IMR-90 (cell line): ENCODE data around the gene PDXDC1. TPM values are rescaled to one million over a fixed set of nuclear protein-coding genes. Genes with fewer than 3 reads are reported as not detected.

ENCODE experiments used
- ATAC-seq: fragments of 200-7000 bp; cut with Tn5 transposase; 2 replicates; pipeline ENCODE4 v1.9.1; 2020; ENCODE audit warnings: low read depth, mild to moderate bottlenecking, moderate library complexity
- BruUV-seq: library from RNA; stranded (reverse); fragments of 400-500 nt; replicated peaks from 2 replicates; lab custom pipeline; 2021; lab: Mats Ljungman, UMichigan
- CTCF ChIA-PET: fragments of 300-600 bp; formaldehyde crosslinking; extraction: SDS; loops from one replicate; lab custom pipeline; 2021; ENCODE audit warnings: antibody characterized with exemption; lab: Yijun Ruan, JAX
- POLR2A ChIA-PET: fragments of 300-600 bp; sonication (Branson Sonifier 250); formaldehyde crosslinking; loops from one replicate; lab custom pipeline; 2022; ENCODE audit warnings: antibody characterized with exemption; ENCODE audit not compliant: unreplicated experiment; lab: Charles Lee
- DNase-seq: peaks from one replicate; pipeline ENCODE4 v3.0.0; 2013
- H2AFZ ChIP-seq: replicated peaks from 2 replicates; pipeline ENCODE3; 2013; ENCODE audit warnings: low read length, mild to moderate bottlenecking; ENCODE audit not compliant: poor library complexity
- H2AK5ac ChIP-seq: 2 replicates; pipeline ENCODE4 v1.6.1; 2013; ENCODE audit warnings: low read depth, low read length, inconsistent platforms
- H2AK9ac ChIP-seq: replicated peaks from 2 replicates; pipeline ENCODE3; 2013; ENCODE audit warnings: mild to moderate bottlenecking, low read depth, low read length, moderate library complexity; ENCODE audit not compliant: poor library complexity
- H2BK120ac ChIP-seq: 2 replicates; pipeline ENCODE4 v1.6.1; 2013; ENCODE audit warnings: low read depth, low read length, inconsistent platforms
- H2BK15ac ChIP-seq: 3 replicates; pipeline ENCODE4 v1.6.1; 2013; ENCODE audit warnings: low read depth, low read length, inconsistent platforms
- H2BK20ac ChIP-seq: 2 replicates; pipeline ENCODE4 v1.6.1; 2013; ENCODE audit warnings: low read depth, mild to moderate bottlenecking, inconsistent platforms, low read length, moderate library complexity
- H2BK5ac ChIP-seq: 2 replicates; pipeline ENCODE4 v1.6.1; 2013; ENCODE audit warnings: mild to moderate bottlenecking, low read depth, low read length, inconsistent platforms; ENCODE audit not compliant: poor library complexity, severe bottlenecking
- H3K14ac ChIP-seq: replicated peaks from 2 replicates; pipeline ENCODE4 v1.6.1; 2013; ENCODE audit warnings: low read depth, low read length, inconsistent platforms
- H3K18ac ChIP-seq: 2 replicates; pipeline ENCODE4 v1.6.1; 2013; ENCODE audit warnings: low read depth, low read length, control low read depth
- H3K23ac ChIP-seq: 2 replicates; pipeline ENCODE4 v1.6.1; 2013; ENCODE audit warnings: low read depth, low read length, inconsistent platforms
- H3K27ac ChIP-seq: 2 replicates; pipeline ENCODE4 v1.5.1; 2013; ENCODE audit warnings: mild to moderate bottlenecking, control low read depth, low read length; ENCODE audit not compliant: insufficient read depth
- H3K27me3 ChIP-seq: 2 replicates; pipeline ENCODE4 v1.6.1; 2013; ENCODE audit warnings: low read length; ENCODE audit not compliant: control insufficient read depth, insufficient read depth
- H3K36me3 ChIP-seq: 2 replicates; pipeline ENCODE4 v1.6.1; 2013; ENCODE audit warnings: low read length, mixed read lengths; ENCODE audit not compliant: control insufficient read depth, insufficient read depth
- H3K4ac ChIP-seq: 2 replicates; pipeline ENCODE4 v1.6.1; 2013; ENCODE audit warnings: low read depth, low read length, inconsistent platforms
- H3K4me1 ChIP-seq: 2 replicates; pipeline ENCODE4 v1.6.1; 2013; ENCODE audit warnings: low read length, mixed read lengths; ENCODE audit not compliant: control insufficient read depth, insufficient read depth
- H3K4me2 ChIP-seq: 2 replicates; pipeline ENCODE4 v1.6.1; 2013; ENCODE audit warnings: low read depth, mild to moderate bottlenecking, control low read depth, low read length, moderate library complexity
- H3K4me3 ChIP-seq: 2 replicates; pipeline ENCODE4 v1.5.1; 2013; ENCODE audit warnings: low read depth, mild to moderate bottlenecking, control low read depth, low read length, moderate library complexity; ENCODE audit not compliant: insufficient read depth
- H3K56ac ChIP-seq: 2 replicates; pipeline ENCODE4 v1.6.1; 2013; ENCODE audit warnings: low read length, inconsistent platforms; ENCODE audit not compliant: insufficient read depth; ENCODE audit errors: extremely low read depth
- H3K79me1 ChIP-seq, 2 experiments: 2 replicates each; pipeline ENCODE4 v1.6.1; 2013; ENCODE audit warnings: low read length in 2 of 2, inconsistent platforms in 1 of 2, low read depth in 1 of 2
- H3K9ac ChIP-seq: 2 replicates; pipeline ENCODE4 v1.6.1; 2013; ENCODE audit warnings: low read depth, low read length, control low read depth
- H3K9me1 ChIP-seq: 2 replicates; pipeline ENCODE4 v1.6.1; 2013; ENCODE audit warnings: low read length, inconsistent platforms; ENCODE audit not compliant: insufficient read depth
- H3K9me3 ChIP-seq: 2 replicates; pipeline ENCODE4 v1.6.1; 2013; ENCODE audit warnings: low read length; ENCODE audit not compliant: control insufficient read depth, insufficient read depth
- H4K20me1 ChIP-seq: 2 replicates; pipeline ENCODE4 v1.6.1; 2013; ENCODE audit warnings: low read length, inconsistent platforms; ENCODE audit not compliant: insufficient read depth
- H4K5ac ChIP-seq: 2 replicates; pipeline ENCODE4 v1.6.1; 2013; ENCODE audit warnings: mild to moderate bottlenecking, low read depth, low read length, control low read depth
- H4K8ac ChIP-seq, 2 experiments: 2 replicates each; pipeline ENCODE4 v1.6.1; 2013; ENCODE audit warnings: low read depth in 2 of 2, low read length in 2 of 2, control low read depth in 1 of 2, inconsistent platforms in 1 of 2
- H4K91ac ChIP-seq: 2 replicates; pipeline ENCODE4 v1.6.1; 2013; ENCODE audit warnings: low read depth, low read length, inconsistent platforms; ENCODE audit not compliant: insufficient read depth
- BHLHE40 ChIP-seq: fragments of 150-350 bp; IDR thresholded peaks from 2 replicates; pipeline ENCODE4 v1.6.1; 2016; ENCODE audit warnings: mild to moderate bottlenecking, low read depth, low read length
- CEBPB ChIP-seq: IDR thresholded peaks from 2 replicates; pipeline ENCODE4 v1.6.1; 2012; ENCODE audit warnings: low read depth, low read length, improper control_type of control experiment
- CHD1 ChIP-seq: IDR thresholded peaks from 2 replicates; pipeline ENCODE4 v1.6.1; 2012; ENCODE audit warnings: low read depth, low read length, improper control_type of control experiment
- FOS ChIP-seq: fragments of 150-350 bp; IDR thresholded peaks from 2 replicates; pipeline ENCODE4 v1.6.1; 2016; ENCODE audit warnings: low read depth, low read length
- MAFK ChIP-seq: IDR thresholded peaks from 2 replicates; pipeline ENCODE4 v1.6.1; 2012; ENCODE audit warnings: low read depth, low read length, improper control_type of control experiment
- MAZ ChIP-seq: IDR thresholded peaks from 2 replicates; pipeline ENCODE4 v1.6.1; 2012; ENCODE audit warnings: low read depth, mild to moderate bottlenecking, low read length, improper control_type of control experiment, moderate library complexity, borderline replicate concordance
- MXI1 ChIP-seq: IDR thresholded peaks from 2 replicates; pipeline ENCODE4 v1.6.1; 2012; ENCODE audit warnings: low read depth, mild to moderate bottlenecking, low read length, moderate library complexity, borderline replicate concordance
- NFE2L2 ChIP-seq: fragments of 150-350 bp; IDR thresholded peaks from 2 replicates; pipeline ENCODE4 v1.6.1; 2016; ENCODE audit warnings: low read depth, mild to moderate bottlenecking, low read length
- POLR2A ChIP-seq: IDR thresholded peaks from 2 replicates; pipeline ENCODE4 v1.6.1; 2012; ENCODE audit warnings: mild to moderate bottlenecking, low read depth, low read length
- RAD21 ChIP-seq: IDR thresholded peaks from 2 replicates; pipeline ENCODE4 v1.6.1; 2012; ENCODE audit warnings: low read length, improper control_type of control experiment
- RCOR1 ChIP-seq: IDR thresholded peaks from 2 replicates; pipeline ENCODE4 v1.6.1; 2012; ENCODE audit warnings: mild to moderate bottlenecking, low read length, improper control_type of control experiment; ENCODE audit not compliant: insufficient replicate concordance
- RFX5 ChIP-seq: IDR thresholded peaks from 2 replicates; pipeline ENCODE4 v1.8.0; 2012; ENCODE audit warnings: low read depth, mild to moderate bottlenecking, low read length, moderate library complexity
- SMC3 ChIP-seq: fragments of 150-350 bp; IDR thresholded peaks from 2 replicates; pipeline ENCODE4 v1.6.1; 2016; ENCODE audit warnings: low read depth, mild to moderate bottlenecking, antibody characterized with exemption, low read length, moderate library complexity
- WGBS, 2 experiments: methylation state at CpG; one replicate each; pipeline versions ENCODE4 v1.1.5 to v1.1.7; 2013; ENCODE audit warnings: missing lambda C conversion rate in 2 of 2; ENCODE audit not compliant: insufficient read length in 1 of 2; ENCODE audit errors: extremely low coverage in 2 of 2; 5-methylcytosine and 5-hydroxymethylcytosine counted together
- dilution Hi-C: fragments of 300-500 bp; cut with HindIII; formaldehyde crosslinking; loops from one replicate; pipeline ENCODE4 v1.14.3; 2018; ENCODE audit warnings: low sequenced_read_pairs; ENCODE audit not compliant: unreplicated experiment
- in situ Hi-C: fragments of 300-500 bp; cut with MboI; formaldehyde crosslinking; loops from 3 replicates; pipeline ENCODE4 v1.14.3; 2019; ENCODE audit warnings: low sequenced_read_pairs, inconsistent platforms, mixed read lengths
- intact Hi-C: fragments of 100-400 bp; cut with micrococcal nuclease; formaldehyde crosslinking; loops from 2 replicates; pipeline ENCODE4 v1.10.0; 2022
- polyA plus RNA-seq, 3 experiments: library from polyadenylated mRNA; depleted of rRNA; stranded (reverse); fragments of >200 nt; gene quantifications; 2 replicates each; pipeline ENCODE4 v1.2.3, GENCODE V29; 2012; ENCODE audit warnings: low replicate concordance in 1 of 3
- total RNA-seq: library from RNA; depleted of rRNA; stranded (reverse); fragments of >200 nt; gene quantifications from 2 replicates; pipeline ENCODE4 v1.2.3, GENCODE V29; 2012
- TF ChIP-seq, protein P1 (sequence below): conservative IDR thresholded peaks from 2 replicates; pipeline ENCODE4 v1.5.1; 2012; ENCODE audit warnings: mild to moderate bottlenecking, low read depth, low read length, improper control_type of control experiment
- TF ChIP-seq, protein P2 (sequence below): fragments of 150-350 bp; IDR thresholded peaks from 2 replicates; pipeline ENCODE4 v1.6.1; 2017; ENCODE audit warnings: mild to moderate bottlenecking, antibody characterized with exemption, low read length, low read depth
- TF ChIP-seq, protein P3 (sequence below): fragments of 150-350 bp; IDR thresholded peaks from 2 replicates; pipeline ENCODE4 v1.6.1; 2016; ENCODE audit warnings: low read depth, mild to moderate bottlenecking, low read length, moderate library complexity, borderline replicate concordance

PDXDC1 gene
- total and polyA plus RNA-seq, 2 of the 4 experiments (the other 2 are of a cell fraction) = 68.7 to 117 TPM

DNA sequence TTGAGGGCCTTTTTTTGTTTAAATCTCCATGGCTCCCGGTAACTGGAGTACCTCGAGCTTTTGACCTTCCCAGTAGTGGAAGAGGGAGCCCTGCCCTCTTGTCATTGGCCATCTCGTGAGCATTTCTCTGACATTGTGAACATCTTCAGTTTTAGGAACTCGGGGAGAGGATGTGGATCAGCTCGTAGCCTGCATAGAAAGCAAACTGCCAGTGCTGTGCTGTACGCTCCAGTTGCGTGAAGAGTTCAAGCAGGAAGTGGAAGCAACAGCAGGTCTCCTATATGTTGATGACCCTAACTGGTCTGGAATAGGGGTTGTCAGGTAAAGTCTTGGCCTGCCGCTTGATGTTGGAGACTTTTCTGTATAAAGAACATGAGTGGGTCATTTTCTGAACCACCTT lies 56.8 kb downstream of the PDXDC1 start:
- ATAC-seq = no peak
- Histone ChIP-seq H4K91ac (no peak overlapping the region), H3K27me3 (no peaks in the 10 kb centered on the region), H3K79me1 (peaks cover 3 to 22% of the 10 kb centered on the region in 2 experiments; a peak in 2 of 4 replicates), H3K18ac (no peak overlapping the region), H3K4ac (no peak overlapping the region), H2BK5ac (no peak overlapping the region), H4K20me1 (peaks cover 23% of the 10 kb centered on the region), H2AK5ac (no peak overlapping the region), H2AK9ac (no peak overlapping the region), H3K4me3 (no peak overlapping the region), H3K27ac (no peak overlapping the region), H3K9me1 (peaks cover 7% of the 10 kb centered on the region; the same call in 1 of the 2 replicates), H3K9ac (no peak overlapping the region), H4K8ac (no peak overlapping the region), H2BK20ac (no peak overlapping the region), H3K4me2 (no peak overlapping the region), H2BK120ac (no peak overlapping the region), H2AFZ (no peak overlapping the region), H2BK15ac (no peak overlapping the region), H3K4me1 (no peaks in the 10 kb centered on the region), H3K14ac (no peak overlapping the region), H3K36me3 (peaks cover 73% of the 10 kb centered on the region), H3K23ac (no peak overlapping the region), H3K56ac (no peak overlapping the region), H4K5ac (no peak overlapping the region), H3K9me3 (no peaks in the 10 kb centered on the region)
- intact Hi-C loops (no loop called here), in situ Hi-C loops (no loop called here), dilution Hi-C loops (no loop called here)
- CTCF ChIA-PET = no interaction called here
- 83% methylated on average over 1 of the region's 8 CpGs; no CpG with 5 or more reads in 1 of the 2 experiments for WGBS, 2 experiments
- TF ChIP-seq NFE2L2 = no peak
- TF ChIP-seq RCOR1 = no peak
- TF ChIP-seq RAD21 = no peak
- no peak for TF ChIP-seq MXI1
- no peak for TF ChIP-seq BHLHE40
- no peak for TF ChIP-seq CEBPB
- TF ChIP-seq SMC3 = no peak
- no peak for TF ChIP-seq POLR2A
- TF ChIP-seq, protein P1, sequence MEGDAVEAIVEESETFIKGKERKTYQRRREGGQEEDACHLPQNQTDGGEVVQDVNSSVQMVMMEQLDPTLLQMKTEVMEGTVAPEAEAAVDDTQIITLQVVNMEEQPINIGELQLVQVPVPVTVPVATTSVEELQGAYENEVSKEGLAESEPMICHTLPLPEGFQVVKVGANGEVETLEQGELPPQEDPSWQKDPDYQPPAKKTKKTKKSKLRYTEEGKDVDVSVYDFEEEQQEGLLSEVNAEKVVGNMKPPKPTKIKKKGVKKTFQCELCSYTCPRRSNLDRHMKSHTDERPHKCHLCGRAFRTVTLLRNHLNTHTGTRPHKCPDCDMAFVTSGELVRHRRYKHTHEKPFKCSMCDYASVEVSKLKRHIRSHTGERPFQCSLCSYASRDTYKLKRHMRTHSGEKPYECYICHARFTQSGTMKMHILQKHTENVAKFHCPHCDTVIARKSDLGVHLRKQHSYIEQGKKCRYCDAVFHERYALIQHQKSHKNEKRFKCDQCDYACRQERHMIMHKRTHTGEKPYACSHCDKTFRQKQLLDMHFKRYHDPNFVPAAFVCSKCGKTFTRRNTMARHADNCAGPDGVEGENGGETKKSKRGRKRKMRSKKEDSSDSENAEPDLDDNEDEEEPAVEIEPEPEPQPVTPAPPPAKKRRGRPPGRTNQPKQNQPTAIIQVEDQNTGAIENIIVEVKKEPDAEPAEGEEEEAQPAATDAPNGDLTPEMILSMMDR = no peak
- TF ChIP-seq MAZ = no peak
- TF ChIP-seq FOS = no peak
- no peak for TF ChIP-seq RFX5
- TF ChIP-seq, protein P2, sequence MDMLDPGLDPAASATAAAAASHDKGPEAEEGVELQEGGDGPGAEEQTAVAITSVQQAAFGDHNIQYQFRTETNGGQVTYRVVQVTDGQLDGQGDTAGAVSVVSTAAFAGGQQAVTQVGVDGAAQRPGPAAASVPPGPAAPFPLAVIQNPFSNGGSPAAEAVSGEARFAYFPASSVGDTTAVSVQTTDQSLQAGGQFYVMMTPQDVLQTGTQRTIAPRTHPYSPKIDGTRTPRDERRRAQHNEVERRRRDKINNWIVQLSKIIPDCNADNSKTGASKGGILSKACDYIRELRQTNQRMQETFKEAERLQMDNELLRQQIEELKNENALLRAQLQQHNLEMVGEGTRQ = no peak
- no peak for TF ChIP-seq MAFK
- no peak for TF ChIP-seq CHD1
- TF ChIP-seq, protein P3, sequence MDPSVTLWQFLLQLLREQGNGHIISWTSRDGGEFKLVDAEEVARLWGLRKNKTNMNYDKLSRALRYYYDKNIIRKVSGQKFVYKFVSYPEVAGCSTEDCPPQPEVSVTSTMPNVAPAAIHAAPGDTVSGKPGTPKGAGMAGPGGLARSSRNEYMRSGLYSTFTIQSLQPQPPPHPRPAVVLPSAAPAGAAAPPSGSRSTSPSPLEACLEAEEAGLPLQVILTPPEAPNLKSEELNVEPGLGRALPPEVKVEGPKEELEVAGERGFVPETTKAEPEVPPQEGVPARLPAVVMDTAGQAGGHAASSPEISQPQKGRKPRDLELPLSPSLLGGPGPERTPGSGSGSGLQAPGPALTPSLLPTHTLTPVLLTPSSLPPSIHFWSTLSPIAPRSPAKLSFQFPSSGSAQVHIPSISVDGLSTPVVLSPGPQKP = no peak
- BruUV-seq = no TSS peak
- POLR2A ChIA-PET = no interaction called here
- no peak for DNase-seq
